Measurements from ENCODE around the gene NAA40.

NAA40 gene

DNA sequence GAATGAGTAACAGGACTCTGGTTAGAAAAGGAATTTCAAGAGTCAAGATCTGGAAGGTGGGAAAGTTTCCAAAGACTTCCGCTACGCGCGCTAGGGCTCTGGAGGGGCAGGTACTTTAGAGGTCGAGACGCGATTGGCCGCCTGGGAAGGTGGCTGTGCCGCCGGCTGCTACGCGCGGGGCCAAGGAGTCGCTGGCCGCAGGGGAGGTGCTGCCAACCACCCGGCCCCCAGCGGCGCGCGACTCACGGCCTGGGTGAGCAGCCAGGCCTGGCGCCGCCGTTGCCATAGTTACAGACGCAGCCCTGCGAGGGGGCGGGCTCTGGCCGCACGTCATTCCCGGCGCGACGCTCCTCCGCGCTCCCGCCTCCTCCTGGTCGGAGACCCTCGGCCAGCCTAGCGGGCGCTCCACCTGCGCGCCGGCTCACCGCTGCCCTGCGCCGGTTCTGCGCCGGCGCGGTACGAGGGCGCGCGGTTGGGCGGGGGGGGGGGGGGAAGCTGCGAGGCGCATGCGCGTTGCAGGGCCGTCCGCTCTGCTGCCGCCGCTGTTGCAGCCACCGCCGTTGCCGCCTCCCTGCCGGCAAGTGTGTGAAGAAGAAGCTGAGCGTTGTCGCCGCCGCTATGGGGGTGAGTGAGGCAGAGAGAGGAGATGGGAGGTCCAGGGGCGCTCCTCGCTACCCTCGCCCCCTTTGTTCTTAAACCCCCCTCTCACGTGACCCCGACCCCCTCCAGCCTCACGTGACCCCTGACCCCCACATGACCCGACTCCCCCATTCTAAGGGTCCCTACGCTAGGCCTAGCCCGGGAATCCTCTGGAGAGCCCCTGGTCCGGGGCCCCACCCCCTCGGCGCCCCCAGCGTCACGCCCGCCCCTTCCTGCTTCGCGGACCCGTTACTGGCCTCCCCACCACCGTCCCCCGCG is at the start of gene NAA40:
Gene NAA40, plus strand, starts transcription at position 524 of the 918 bp plus-strand sequence. Its CDS starts 95 bp downstream, at position 619.
- DNase-seq = peak; percentile 98

DNA sequence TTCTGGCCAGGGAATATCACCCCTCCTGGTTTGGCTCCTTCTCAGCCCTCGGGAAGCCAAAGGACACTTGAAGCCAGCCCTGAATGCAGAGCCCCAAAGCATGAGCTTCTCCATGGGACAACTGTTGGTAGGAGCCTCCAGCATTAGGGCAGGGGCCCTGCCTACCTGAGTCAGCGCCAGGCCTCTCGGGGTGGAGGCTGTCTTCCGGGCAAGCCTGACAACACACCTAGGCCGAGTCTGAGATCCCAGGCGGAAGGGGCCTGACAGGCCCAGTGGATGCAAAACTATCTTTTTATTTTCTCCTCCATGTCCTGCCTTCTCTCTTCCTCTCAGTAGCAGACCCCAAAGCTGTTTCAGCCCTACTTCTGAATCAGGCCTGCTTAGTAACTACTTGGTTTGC is 49.5 kb upstream of the NAA40 start:
- DNase-seq = no peak

DNA sequence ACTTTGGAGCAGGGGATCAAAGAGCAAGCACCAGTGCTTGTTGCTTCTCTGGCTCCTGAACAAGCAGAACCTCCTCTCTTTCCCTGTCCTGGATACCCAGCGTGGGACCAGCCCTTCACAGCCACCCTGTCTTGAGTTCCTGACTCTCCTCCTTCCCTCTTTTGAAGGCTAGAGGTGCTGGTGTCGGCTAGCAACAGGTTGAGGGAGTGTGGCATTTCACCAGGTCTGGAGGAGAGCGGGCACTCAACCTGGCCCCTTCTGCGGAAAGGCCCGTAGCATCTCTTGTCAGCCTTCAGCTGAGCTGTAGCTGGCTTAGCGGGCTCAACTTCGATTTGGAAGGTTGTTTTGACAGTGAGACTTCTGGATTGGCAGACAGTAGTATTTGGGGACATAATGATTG is 48.4 kb upstream of the NAA40 start:
- no peak for DNase-seq

DNA sequence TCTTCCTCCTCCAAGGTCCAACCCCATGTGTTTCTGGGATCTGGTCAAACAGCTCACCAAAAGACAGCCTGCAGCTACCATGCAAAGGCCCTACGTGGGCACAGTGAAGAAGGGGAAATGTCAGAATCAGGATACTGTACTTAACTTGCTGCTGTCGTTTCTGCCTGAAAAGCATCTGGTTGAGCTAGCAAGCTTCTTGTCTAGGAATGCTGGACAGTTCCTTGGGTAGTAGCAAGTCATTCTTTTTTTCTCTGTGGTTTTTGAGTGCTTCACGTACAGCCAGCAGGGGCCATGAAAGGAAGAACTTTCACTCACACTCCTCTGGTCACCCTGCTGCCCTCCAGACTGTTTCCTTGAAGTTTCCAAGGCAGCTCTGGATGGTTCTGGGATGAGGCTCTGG is 46.6 kb upstream of the NAA40 start:
- no peak for DNase-seq

DNA sequence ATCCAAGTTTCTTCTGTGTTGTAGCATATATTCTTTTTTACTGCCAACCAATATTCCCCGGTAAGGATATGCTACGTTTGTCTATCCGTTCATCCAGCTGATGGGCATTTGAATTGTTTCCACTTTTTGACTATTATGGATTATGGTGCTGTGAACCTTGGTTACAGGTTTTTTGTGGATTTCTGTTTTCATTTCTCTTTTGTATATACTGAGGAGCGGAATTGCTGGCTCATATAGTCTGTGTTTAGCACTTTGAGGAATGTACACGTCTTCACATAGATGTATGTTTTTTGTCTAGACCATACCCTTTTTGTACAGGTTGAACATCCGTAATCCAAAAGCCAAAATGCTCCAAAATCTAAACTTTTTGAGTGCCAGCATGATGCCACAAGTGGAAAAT is 45.4 kb upstream of the NAA40 start:
- DNase-seq = no peak

DNA sequence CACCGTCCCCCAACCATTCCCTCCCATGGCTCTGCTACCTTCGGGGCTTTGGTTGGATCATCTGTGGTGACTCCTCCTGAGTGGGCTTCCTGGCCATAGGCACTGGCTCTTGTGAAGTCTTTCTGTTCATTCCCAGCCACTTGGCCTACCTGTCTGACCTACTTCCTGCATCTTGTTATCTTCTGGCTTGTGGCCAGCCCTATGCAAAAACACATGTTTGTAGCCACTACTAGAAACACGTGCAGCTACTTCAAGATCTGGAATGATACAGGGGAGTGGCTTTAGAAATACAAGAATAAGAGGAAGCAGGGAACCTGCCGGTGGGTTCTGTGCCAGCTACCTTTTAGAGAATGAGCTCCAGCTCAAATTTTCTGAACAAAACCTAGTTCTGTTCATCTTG is 42.7 kb upstream of the NAA40 start:
- DNase-seq = no peak

DNA sequence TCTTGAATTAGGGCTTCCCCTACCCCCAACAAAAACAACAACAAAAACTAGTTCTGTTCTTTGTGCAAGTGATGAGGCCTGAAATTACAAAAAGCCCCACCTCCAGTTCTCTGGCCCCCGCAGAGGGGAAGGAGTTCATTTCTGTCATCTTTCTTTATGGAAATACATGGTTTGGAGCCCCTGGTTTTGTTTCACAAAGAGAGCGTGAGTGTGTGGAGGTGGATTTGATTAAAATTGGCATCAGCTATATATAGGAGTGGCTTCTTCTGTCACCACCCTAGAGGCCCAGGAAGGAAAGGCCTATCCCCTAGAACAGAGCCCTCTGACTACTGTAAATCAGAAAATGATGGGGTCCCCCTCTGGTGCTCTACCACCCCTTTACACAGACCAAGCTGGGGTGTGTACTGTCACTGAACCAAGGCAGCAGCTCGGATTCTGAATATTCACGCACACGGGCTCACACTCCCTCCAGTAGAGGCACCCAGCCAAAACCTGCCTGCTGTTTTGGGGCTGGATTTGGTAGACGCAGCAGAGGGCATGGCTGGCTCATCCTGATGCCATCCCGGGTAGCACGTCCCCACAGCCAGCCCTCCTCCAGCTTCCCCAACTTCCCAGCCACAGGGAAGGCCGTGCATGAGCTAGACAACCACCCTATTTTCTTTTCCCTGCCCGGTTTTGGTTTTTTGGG is 41.2 kb upstream of the NAA40 start:
- DNase-seq = no peak

DNA sequence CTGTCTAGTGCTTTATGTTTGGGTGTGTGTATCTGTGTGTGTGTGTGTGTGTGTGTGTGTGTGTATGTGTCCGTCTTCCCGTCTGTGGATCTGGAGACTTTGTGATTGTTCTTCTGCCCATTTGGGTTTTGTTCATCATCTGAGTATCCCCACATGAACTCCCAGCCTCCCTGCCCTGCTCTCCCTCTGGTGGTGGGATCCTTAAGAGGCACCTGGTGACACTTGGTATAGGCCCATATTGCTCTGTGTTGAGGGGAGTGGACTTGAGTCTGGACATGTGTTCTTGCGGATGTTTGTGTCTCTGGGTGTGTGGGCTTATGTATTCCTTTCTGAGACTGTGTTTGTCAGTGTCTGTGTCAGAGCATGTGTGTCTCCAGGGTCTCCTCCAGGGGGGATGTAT is 37.1 kb upstream of the NAA40 start:
- DNase-seq = no peak

DNA sequence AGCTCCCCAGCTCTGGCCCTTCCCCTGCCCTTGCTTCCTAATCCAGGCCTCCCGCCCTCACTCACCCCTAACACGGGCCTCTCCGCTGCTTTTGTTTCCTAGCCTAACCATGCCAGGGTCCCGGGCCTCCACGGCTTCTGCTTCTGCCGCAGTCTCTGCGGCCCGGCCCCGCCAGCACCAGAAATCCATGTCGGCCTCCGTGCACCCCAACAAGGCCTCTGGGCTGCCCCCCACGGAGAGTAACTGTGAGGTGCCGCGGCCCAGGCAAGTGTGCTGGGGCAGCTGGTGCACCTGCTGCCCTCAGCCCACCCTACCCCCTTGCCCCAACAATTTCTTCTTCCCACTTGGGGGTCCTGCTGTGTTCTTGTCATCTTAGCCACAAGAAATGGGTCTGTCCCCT is 34.9 kb upstream of the NAA40 start:
- no peak for DNase-seq

DNA sequence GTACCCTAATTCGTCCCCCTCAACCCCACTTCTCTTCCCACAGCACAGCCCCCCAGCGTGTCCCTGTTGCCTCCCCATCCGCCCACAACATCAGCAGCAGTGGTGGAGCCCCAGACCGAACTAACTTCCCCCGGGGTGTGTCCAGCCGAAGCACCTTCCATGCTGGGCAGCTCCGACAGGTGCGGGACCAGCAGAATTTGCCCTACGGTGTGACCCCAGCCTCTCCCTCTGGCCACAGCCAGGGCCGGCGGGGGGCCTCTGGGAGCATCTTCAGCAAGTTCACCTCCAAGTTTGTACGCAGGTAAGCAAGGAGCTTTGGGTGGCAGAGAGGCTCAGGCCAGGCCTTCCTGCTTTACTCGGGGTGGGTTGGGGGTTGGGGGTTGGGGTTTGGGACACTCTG is 34.1 kb upstream of the NAA40 start:
- no peak for DNase-seq

DNA sequence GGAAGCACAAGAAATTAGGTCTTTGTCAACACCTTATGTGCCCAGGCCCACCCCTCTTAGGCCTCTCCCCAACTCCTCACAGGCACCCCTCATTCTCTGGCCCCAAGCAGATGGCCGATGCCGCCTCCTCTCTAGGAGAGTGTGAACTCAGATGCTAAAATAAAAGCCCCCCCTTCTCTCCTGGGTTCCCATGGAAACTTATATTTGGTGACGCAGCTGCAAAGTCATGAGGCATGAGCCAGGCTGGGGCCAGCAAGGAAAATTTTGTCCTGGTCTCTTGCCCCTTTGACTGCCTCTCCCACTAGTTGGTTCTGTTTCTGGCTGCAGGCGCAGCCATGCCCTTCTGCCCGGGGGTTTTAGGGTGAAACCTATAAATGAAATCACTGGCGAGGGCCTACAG is 33.6 kb upstream of the NAA40 start:
- DNase-seq = no peak

DNA sequence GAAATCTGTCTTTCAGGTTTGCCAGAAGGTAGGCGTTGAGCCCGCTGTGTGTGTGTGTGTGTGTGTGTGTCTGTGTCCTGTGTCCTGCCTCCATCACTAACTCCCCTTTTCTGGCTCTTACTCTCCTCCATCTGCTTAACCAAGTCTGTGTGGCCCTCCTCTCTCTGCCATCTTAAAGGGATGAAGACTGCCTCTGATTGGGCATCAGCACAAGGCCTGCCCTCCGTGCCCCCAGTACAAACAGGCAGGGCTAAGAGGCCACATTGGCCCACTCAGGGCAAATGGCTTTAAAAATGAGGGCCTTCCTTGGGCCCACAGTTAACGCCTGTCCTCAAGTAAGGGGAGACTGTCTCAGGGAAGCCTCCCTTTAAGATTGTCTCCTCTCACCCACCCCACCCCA is 32.7 kb upstream of the NAA40 start:
- DNase-seq = no peak

DNA sequence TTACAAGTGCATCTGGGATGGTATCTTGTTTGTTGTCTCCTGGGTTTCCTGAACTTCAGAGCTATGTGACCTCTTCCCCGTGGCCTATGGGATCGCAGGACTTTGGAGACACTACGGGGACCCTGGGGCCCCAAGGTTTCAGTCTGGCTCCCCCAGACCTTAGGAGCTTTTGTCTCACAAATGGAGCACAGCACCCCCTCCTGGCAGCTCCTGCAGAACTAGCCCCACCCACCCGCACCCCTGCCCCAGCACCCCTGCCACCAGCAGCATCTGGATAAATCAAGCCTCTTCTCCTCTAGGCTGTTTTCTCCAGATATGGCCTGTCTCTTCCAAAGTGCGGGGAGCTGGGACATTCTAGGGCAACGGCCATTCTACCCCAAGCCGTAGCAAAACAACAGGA is 32.2 kb upstream of the NAA40 start:
- DNase-seq = no peak

DNA sequence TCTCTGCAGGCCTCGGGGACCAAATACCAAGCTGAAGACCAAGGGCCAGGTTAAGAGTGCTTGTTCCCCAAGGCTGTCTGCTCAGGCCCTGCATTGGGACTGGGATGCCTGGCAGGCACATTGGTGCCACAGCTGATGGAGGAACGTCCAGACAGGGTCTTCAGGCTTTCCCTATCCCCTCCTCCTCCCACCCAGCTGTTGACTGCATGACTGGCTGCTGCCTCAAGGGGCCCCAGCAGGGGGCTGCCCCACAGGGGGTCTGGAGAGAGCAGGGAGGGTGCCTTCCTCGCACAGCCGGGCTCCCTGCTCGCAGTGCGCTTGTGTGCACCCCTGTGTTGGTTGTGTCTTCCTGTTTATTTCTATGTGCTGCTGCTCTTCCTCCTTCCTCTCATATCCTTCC is 31.7 kb upstream of the NAA40 start:
- DNase-seq = no peak

DNA sequence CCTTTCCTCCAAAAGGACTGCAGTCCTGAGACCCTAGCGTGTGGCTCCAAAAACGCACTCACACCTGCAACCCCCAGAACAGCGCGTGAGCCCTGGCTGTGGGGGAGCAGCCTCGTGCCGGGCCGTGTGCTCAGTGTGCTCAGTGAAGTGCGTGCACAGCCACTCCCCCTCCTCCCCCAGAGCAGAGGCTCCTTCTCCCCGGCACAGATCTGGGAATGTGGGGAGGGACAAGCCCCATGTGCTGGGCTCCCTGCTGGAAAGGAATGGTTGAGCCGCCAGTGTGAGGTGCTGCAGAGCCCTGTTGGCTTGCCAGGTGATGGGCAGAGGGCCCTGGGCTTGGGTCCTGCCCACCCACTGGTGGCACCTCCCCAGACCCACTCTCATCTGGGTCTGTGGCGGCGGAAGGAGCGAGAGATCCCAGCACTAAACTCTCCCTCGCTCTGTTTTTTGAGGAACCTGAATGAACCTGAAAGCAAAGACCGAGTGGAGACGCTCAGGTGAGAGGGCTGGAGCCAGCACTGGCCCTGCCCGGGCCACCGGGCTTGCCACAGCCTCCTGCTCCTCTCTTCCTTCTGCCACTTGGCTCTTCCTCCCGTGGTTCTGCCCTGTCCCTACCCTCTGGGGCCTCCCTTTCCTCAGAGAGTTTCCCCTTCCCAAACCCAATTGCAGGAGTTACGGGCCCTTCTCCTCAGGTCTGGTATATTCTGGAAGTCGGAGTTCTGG is 30.8 kb upstream of the NAA40 start:
- DNase-seq = no peak

DNA sequence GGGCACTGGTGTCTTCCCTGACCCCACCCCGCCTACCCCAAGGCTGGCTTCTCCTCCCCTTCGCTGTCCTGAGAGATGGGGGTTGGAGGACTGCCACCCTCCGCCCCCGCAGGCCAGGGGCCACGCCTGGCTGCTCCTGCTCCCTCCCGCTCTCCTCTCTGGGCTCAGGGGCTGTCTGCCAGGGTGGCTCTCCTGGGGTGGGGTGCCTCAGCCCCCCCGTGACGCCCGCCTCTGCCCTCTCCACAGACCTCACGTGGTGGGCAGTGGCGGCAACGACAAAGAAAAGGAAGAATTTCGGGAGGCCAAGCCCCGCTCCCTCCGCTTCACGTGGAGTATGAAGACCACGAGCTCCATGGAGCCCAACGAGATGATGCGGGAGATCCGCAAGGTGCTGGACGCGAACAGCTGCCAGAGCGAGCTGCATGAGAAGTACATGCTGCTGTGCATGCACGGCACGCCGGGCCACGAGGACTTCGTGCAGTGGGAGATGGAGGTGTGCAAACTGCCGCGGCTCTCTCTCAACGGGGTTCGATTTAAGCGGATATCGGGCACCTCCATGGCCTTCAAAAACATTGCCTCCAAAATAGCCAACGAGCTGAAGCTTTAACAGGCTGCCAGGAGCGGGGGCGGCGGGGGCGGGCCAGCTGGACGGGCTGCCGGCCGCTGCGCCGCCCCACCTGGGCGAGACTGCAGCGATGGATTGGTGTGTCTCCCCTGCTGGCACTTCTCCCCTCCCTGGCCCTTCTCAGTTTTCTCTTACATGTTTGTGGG is 30.0 kb upstream of the NAA40 start:
- no peak for DNase-seq

DNA sequence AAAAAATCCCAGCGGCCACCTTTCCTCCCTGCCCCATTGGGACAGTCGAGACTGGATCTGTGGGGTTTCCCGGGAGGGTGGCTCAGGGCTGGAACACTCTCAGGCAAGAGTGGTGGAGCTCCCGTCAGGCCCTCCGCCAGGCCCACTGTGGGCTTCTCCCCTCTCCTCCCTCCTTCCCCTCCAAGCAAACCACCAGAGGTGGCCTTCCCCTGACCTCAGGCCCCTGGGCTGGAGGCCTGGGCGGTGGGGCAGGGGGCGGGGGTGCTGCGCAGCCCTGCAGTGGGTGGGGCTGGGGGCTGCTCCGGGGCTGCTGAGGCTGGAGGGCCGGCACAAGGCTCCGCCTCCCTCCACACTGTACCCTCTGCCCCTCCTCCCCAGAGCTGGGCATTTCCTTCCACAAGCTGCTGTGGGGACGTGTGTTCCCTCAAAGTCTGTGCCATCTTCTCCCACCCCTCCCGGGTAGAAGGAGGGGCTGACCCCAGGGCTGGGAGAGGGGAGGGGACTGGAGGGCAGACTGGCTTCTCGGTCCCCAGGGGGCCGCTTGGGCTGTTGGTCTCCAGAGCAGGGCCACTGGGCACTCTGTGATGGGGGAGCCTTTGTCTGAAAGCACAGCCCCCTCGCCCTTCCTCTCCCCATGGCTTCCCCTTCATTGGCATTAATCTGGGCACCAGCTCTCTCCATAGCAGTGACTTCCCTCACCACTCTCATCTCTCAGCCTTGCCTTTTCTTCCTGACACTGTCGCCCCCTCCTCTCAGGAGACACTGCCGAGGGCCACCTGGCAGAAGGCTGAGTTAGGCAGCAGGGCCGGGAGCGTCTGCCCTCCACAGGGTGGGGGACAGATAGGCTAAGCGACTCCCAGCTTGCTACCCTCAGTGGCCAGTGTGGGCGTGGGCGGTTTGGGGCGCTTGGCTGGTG is 29.0 kb upstream of the NAA40 start:
- DNase-seq = no peak

DNA sequence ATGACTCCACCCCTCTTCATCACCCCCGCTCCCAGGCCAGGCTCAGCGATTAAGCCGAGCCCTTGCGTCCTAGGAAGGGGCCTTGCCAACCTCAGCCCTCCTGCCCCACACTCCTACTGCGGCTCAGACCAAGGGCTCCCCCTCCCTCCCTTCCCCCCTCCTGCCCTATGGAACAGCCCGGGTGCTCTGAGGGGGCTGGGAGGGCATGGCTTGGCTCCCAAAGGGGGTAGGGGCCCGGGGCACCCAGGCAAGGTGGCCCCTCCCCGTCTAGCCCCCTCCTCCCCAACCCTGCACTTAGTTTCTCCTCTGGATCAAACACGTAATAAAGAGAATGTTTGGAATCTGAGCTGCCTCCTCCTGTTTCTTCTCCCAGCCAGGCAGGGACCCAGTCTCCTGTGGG is 28.1 kb upstream of the NAA40 start:
- DNase-seq = no peak

DNA sequence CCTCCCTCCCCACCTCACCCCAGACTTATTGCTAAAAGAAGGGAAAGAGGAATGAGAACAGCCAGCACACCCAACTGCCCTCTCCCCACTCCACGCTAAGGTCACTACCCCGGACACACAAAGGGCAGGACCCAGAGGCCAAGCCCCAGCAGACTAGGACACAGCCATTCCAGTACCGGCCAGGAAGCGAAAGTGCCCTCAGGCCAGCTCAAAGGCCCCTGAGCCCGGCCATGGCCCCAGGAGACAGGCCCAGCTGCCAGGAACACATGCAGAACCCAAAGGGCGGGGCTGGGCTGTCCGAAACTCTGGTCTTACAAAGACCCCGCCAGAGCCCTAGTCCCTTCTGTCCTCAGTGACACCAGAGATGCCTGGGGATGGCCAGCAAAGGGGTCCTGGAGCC is 27.4 kb upstream of the NAA40 start:
- no peak for DNase-seq

DNA sequence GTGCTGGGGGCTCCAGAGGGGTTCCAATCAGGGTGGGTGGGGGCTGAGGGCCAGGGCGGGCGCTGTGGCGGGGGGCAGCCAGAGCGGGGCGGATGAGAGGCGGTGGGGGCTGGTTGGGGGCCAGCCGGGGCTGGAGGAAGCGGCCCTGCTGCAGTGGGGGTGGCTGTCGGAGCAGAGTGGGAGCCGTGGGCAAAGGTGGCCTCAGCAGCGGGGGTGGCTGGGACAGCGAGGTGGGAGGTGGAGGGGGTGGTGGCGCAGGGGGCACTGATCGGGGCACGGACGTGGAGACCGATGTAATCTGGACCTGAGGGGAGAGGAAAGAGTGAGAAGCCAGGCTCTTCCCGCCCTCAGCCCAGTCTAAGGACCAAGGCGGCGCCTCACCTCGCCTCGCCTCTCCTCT is 26.9 kb upstream of the NAA40 start:
- no peak for DNase-seq

DNA sequence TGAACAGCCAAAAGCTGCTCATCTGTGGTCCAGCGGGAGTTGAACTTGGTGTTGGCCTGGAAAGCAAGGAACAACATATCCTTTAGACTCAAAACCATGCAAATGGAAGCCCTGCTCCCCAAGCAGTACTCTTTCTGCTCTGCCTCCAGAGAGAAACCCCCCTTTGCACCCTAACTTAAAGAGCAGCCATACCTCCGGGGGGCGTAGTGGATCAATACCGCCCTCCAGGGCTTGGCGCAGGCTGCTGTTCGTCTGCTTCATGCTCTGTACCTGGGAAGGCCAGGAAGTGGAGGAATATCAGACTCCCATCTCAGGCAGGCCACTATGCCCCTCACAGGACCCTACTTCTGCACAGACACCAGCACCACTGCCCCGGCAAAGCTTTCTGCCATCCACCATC is 26.1 kb upstream of the NAA40 start:
- DNase-seq = no peak

All from NCI-H1105 (cell line).